GM18907 (cell line): ENCODE data around the gene SUCLG2.

Experiments
- ATAC-seq: cut with Tn5 transposase; IDR thresholded peaks from one replicate; pipeline ENCODE4 v1.9.1; 2021; ENCODE audit warnings: mild to moderate bottlenecking, moderate library complexity; ENCODE audit not compliant: unreplicated experiment

Gene SUCLG2

GRCh38 chr3:67649681-67650080 lies 4.7 kb downstream of the SUCLG2 start:
- ATAC-seq, result no peak

GRCh38 chr3:67648701-67649100 lies 5.7 kb downstream of the SUCLG2 start:
- ATAC-seq, result no peak

- ATAC-seq, result no peak
These were observed 6.2 kb downstream of the SUCLG2 start for GRCh38 chr3:67648229-67648628.

GRCh38 chr3:67647390-67647878 lies 7.0 kb downstream of the SUCLG2 start:
- ATAC-seq, result no peak

GRCh38 chr3:67646586-67647234 lies 7.7 kb downstream of the SUCLG2 start:
- no peak for ATAC-seq

GRCh38 chr3:67644827-67645226 lies 9.6 kb downstream of the SUCLG2 start:
- ATAC-seq, result no peak

- ATAC-seq, result no peak
These were observed 11.7 kb downstream of the SUCLG2 start for GRCh38 chr3:67642734-67643133.

- ATAC-seq, result no peak
These were observed 12.2 kb downstream of the SUCLG2 start for GRCh38 chr3:67642190-67642589.

GRCh38 chr3:67641451-67641850 lies 13.0 kb downstream of the SUCLG2 start:
- no peak for ATAC-seq

GRCh38 chr3:67640023-67640660 lies 14.3 kb downstream of the SUCLG2 start:
- ATAC-seq, result no peak

GRCh38 chr3:67637255-67637900 lies 17.0 kb downstream of the SUCLG2 start:
- ATAC-seq, result no peak

GRCh38 chr3:67635806-67636205 lies 18.6 kb downstream of the SUCLG2 start:
- no peak for ATAC-seq

- ATAC-seq, result no peak
These were observed 19.2 kb downstream of the SUCLG2 start for GRCh38 chr3:67635257-67635656.

- ATAC-seq, result no peak
These were observed 23.6 kb downstream of the SUCLG2 start for GRCh38 chr3:67630666-67631362.

GRCh38 chr3:67624687-67625086 lies 29.7 kb downstream of the SUCLG2 start:
- ATAC-seq, result no peak

GRCh38 chr3:67624078-67624477 lies 30.3 kb downstream of the SUCLG2 start:
- no peak for ATAC-seq

GRCh38 chr3:67622652-67623051 lies 31.8 kb downstream of the SUCLG2 start:
- ATAC-seq, result no peak

- no peak for ATAC-seq
These were observed 33.5 kb downstream of the SUCLG2 start for GRCh38 chr3:67620869-67621268.

GRCh38 chr3:67619991-67620390 lies 34.4 kb downstream of the SUCLG2 start:
- no peak for ATAC-seq

- peak; percentile 91 for ATAC-seq
These were observed 36.9 kb downstream of the SUCLG2 start for GRCh38 chr3:67617518-67617917.

GRCh38 chr3:67616046-67616445 lies 38.4 kb downstream of the SUCLG2 start:
- ATAC-seq, result no peak

- no peak for ATAC-seq
These were observed 40.2 kb downstream of the SUCLG2 start for GRCh38 chr3:67614195-67614594.
